GM21619 (cell line): Measurements from ENCODE around the gene RGS7BP.
A peak's percentile ranks its signal among the peaks of the same experiment; 100 is the strongest.

Experiments used
- ATAC-seq: cut with Tn5 transposase; IDR thresholded peaks from one replicate; pipeline ENCODE4 v1.9.1; 2021; ENCODE audit not compliant: unreplicated experiment

RGS7BP gene

GRCh38 chr5:64505769-64506566 lies at the start of gene RGS7BP:
RGS7BP (plus strand) TSS chr5:64506015; CDS start chr5:64506625, 610 bp downstream.
- no peak for ATAC-seq

GRCh38 chr5:64457846-64458245 lies 48.0 kb upstream of the RGS7BP start:
- ATAC-seq: no peak

- ATAC-seq: no peak
Observed at GRCh38 chr5:64458948-64459347, 46.9 kb upstream of the RGS7BP start.

- ATAC-seq: no peak
Observed at GRCh38 chr5:64462391-64462790, 43.4 kb upstream of the RGS7BP start.

- ATAC-seq: no peak
Observed at GRCh38 chr5:64486163-64486562, 19.7 kb upstream of the RGS7BP start.

- ATAC-seq: no peak
Observed at GRCh38 chr5:64487283-64487682, 18.5 kb upstream of the RGS7BP start.

GRCh38 chr5:64489857-64490256 lies 16.0 kb upstream of the RGS7BP start:
- no peak for ATAC-seq

- no peak for ATAC-seq
Observed at GRCh38 chr5:64497386-64497785, 8.4 kb upstream of the RGS7BP start.

GRCh38 chr5:64502196-64502595 lies 3.6 kb upstream of the RGS7BP start:
- no peak for ATAC-seq

- no peak for ATAC-seq
Observed at GRCh38 chr5:64506567-64507263, 900 bp downstream of the RGS7BP start.

- no peak for ATAC-seq
Observed at GRCh38 chr5:64507264-64507605, 1.4 kb downstream of the RGS7BP start.

- ATAC-seq: no peak
Observed at GRCh38 chr5:64509828-64510227, 4.0 kb downstream of the RGS7BP start.

GRCh38 chr5:64513492-64513891 lies 7.7 kb downstream of the RGS7BP start:
- no peak for ATAC-seq

GRCh38 chr5:64514612-64515011 lies 8.8 kb downstream of the RGS7BP start:
- no peak for ATAC-seq

GRCh38 chr5:64516216-64516615 lies 10.4 kb downstream of the RGS7BP start:
- no peak for ATAC-seq

GRCh38 chr5:64518793-64519192 lies 13.0 kb downstream of the RGS7BP start:
- ATAC-seq: peak; percentile 90

GRCh38 chr5:64519263-64519662 lies 13.4 kb downstream of the RGS7BP start:
- ATAC-seq: no peak

- ATAC-seq: no peak
Observed at GRCh38 chr5:64526734-64527439, 21.1 kb downstream of the RGS7BP start.

GRCh38 chr5:64530076-64530475 lies 24.3 kb downstream of the RGS7BP start:
- no peak for ATAC-seq

- no peak for ATAC-seq
Observed at GRCh38 chr5:64532212-64532611, 26.4 kb downstream of the RGS7BP start.

GRCh38 chr5:64532657-64533056 lies 26.8 kb downstream of the RGS7BP start:
- no peak for ATAC-seq

- ATAC-seq: no peak
Observed at GRCh38 chr5:64534033-64534432, 28.2 kb downstream of the RGS7BP start.
